AG04449 (cell line): Measurements from ENCODE around the gene MEN1.

Experiments used
- CTCF ChIA-PET: fragments of 350-600 bp; formaldehyde crosslinking; extraction: SDS; loops from one replicate; lab custom pipeline; 2021; ENCODE audit warnings: antibody characterized with exemption; lab: Yijun Ruan, JAX
- POLR2A ChIA-PET: fragments of 400-600, 350-600 bp; formaldehyde crosslinking; extraction: SDS; loops from one replicate; lab custom pipeline; 2020; ENCODE audit warnings: antibody characterized with exemption, inconsistent platforms; lab: Yijun Ruan, JAX
- DNase-seq: peaks from one replicate; pipeline ENCODE4 v3.0.0-alpha.2; 2010; ENCODE audit warnings: low read depth, low spot score
- H3K4me3 ChIP-seq: 2 replicates; pipeline ENCODE4 v1.5.1; 2011; ENCODE audit warnings: low read depth, mild to moderate bottlenecking, control low read depth, low read length
- TF ChIP-seq, protein P1 (sequence below): IDR thresholded peaks from one replicate; pipeline ENCODE4 v1.5.1; 2011; ENCODE audit warnings: mild to moderate bottlenecking, moderate library complexity, low read length, control low read depth, inconsistent platforms; ENCODE audit not compliant: insufficient read depth; ENCODE audit errors: missing control alignments

The MEN1 gene

DNA sequence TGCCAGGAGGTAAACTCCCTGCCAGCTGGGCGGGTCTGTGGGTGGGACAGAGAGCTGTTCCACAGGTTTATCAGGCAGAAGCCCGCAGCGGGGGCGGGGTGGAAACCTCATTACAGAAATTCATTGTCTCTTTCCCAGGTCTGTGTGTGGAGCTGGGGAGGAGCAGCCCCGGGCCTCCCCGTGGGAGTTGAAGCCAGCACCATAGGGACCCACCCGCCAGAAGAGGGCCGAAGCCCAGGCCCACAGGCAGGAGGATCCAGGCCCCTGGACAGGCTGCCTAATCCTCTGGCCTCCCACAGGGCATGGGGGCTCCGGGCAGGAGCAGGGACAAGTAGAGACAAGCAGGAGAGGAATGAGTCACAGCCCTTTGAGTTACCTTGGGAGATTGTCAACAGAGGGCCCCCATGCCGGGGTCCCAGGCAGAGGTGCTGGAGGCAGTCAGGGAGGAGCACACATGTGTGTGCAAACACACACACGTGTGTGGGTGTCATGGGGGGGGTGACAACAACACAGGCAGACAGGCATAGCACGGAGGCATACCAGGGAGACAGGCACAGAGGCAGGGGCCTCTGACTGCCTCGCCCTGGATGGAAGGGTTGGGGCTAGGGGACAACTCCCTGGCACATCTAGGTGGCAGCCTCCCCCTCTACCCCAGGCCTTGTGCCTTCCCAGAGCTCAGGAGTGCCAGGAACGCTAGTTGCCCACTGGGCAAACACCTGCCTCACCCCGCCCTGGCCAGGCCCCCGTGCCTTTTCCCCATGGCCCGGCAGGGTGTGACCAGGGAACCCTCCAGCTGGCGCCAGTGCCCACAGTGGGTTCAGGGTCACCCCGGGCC, 32.7 kb upstream of the MEN1 start:
- TF ChIP-seq, protein P1, sequence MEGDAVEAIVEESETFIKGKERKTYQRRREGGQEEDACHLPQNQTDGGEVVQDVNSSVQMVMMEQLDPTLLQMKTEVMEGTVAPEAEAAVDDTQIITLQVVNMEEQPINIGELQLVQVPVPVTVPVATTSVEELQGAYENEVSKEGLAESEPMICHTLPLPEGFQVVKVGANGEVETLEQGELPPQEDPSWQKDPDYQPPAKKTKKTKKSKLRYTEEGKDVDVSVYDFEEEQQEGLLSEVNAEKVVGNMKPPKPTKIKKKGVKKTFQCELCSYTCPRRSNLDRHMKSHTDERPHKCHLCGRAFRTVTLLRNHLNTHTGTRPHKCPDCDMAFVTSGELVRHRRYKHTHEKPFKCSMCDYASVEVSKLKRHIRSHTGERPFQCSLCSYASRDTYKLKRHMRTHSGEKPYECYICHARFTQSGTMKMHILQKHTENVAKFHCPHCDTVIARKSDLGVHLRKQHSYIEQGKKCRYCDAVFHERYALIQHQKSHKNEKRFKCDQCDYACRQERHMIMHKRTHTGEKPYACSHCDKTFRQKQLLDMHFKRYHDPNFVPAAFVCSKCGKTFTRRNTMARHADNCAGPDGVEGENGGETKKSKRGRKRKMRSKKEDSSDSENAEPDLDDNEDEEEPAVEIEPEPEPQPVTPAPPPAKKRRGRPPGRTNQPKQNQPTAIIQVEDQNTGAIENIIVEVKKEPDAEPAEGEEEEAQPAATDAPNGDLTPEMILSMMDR: no peak
- ChIA-PET POLR2A (no interaction called here), CTCF (interaction anchor here (1.1 to 37.3 kb wide), 9 partner anchors 10 to 269 kb away, joined by 3 to 1375 read pairs (median 5); partner anchors contain the start of genes EHD1, MEN1 and TM7SF2)
- DNase-seq: no peak
- no peak overlapping the region for H3K4me3 ChIP-seq

DNA sequence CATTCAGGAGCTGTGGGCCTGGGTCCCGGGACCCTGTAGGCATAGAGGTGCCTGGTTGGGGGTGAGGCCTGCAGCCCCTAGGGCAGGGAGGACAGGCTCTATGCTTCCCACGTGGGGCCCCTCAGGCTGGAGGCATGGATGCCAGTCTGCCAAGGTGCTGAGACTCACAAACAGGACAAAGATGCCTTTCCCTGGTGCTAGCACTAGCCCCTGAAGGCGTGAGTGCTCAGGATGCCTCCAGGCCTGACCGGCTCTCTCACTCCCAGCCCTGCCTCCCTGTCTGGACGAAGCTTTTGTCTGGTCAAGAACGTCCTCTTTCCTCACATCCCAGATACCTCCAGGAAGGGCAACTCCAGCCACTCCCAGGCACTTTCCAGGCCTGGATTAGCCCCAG, 32.0 kb upstream of the MEN1 start:
- no peak overlapping the region for H3K4me3 ChIP-seq
- TF ChIP-seq, protein P1: no peak
- DNase-seq: no peak
- CTCF ChIA-PET: interaction anchor here (0.8 to 37.3 kb wide), 6 partner anchors 9 to 276 kb away, joined by 3 to 1375 read pairs (median 4); partner anchors contain the start of gene EHD1
- POLR2A ChIA-PET: no interaction called here

DNA sequence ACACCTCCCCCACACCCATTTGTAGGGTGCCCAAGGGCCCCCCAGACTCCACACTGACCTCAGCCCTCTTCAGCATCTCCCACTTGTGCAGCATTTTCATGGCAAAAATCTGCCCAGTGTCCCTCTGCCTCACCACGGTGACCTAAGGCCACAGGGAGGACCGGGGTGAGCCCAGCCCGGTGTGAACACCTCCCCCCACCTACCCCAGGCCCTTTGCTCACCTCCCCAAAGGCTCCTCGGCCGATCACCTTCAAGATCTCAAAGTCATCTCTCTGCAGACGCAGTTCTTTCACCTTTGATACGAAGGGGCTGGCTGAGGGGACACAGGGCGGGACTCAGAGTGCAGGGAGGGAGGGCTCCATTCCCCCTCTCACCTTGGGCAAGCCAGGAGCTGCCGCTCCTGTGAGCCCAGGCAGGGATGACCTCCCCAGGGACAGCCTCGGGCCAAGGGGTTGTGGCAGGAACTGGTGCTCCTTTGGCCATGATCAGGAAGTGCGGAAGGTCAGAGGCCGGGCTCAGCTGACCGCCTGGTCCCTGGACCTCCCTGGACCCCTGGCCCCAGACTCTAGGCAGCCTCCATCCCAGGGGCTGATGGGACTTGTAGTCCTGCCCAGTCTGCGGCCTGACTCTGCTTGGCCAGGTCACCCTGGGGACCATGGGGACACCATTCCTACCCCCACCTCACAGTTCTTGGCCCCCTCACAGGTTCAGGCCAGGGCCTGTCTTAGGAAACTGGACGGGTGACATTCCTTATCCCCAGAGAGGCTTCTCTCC, 31.4 kb upstream of the MEN1 start:
- ChIA-PET POLR2A (no interaction called here), CTCF (interaction anchor here (0.8 to 37.3 kb wide), 6 partner anchors 9 to 276 kb away, joined by 3 to 1375 read pairs (median 4); partner anchors contain the start of gene EHD1)
- DNase-seq: no peak
- TF ChIP-seq, protein P1: no peak
- no peak overlapping the region for H3K4me3 ChIP-seq

DNA sequence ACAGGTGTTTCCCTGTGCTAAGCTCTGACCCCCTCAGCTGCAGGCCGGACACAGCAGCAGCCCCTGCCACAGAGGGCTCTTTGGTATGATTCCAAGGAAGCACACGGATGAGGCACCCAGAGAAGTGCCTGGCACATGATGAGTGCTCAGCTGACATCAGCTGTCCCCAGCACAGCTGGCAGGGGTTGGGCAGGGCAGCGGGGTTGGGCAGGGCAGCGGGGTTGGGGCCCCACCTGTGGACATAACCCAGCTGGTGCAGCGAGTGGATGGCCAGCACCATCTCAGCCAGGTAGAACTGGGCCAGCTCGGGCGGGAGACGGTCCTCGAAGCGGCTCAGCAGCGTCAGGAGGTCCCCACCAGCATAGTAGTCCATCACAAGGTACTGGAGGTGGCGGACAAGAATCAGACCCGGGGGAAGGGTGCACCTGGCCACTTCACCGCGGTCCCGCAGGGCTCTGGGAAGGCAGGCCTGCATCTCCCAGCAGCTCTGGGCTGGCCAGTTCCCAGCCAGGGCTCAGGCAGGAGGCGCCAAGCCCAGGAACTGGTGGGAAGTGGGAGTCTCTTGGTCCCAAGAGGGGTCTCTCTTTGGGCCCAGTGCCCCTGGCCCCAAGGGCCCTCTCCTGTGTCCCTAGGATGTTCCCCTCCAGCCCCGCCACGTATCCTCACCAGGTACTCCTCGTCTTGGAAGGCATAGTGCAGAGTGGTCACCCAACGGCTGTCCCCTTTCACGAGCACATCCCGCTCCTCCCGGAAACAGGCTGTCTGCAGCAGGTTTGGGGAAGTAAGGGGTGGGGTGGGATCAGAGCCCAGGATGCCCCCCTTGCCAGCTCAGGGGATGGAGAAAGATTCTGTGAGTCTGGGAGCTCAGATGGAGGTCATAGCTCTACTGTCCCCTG, 29.8 kb upstream of the MEN1 start:
- H3K4me3 ChIP-seq: no peak overlapping the region
- ChIA-PET POLR2A (no interaction called here), CTCF (interaction anchor here (1.0 to 37.3 kb wide), 5 partner anchors 8 to 180 kb away, joined by 3 to 1375 read pairs (median 5); partner anchors contain the start of gene EHD1)
- DNase-seq: no peak
- TF ChIP-seq, protein P1: no peak

DNA sequence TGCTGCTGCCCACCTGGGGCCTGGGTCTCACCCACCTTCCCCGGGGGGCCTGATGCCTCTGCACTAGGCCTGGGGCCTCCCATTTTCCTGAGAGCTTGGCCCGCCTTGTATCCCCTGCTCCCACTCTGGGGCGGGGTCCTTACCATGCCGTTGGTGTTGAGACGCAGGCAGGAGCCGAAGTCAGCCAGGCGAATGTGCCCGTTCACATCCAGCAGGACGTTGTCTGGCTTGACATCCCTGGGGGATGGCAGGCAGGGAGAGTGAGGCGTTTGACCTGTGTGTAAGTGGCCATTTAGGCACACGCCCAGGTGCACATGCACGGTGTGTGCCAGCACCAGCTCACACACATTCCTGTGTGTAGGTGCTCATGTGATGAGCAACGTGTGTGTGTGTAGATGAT, 29.0 kb upstream of the MEN1 start:
- no peak for DNase-seq
- POLR2A ChIA-PET: no interaction called here
- H3K4me3 ChIP-seq: no peak overlapping the region
- CTCF ChIA-PET: interaction anchor here (1.7 to 37.3 kb wide), 3 partner anchors 9 to 46 kb away, joined by 5 to 1375 read pairs (median 10); partner anchors contain the start of gene EHD1
- TF ChIP-seq, protein P1: no peak
